Loucy (cell line): ENCODE results near the gene CFAP73.

Source experiments
- H2AFZ ChIP-seq: fragments of 200-600 bp; sonication (generic); 2 replicates; pipeline ENCODE4 v1.6.0; 2016; ENCODE audit warnings: antibody characterized with exemption, mild to moderate bottlenecking, low read length, moderate library complexity
- H3F3A ChIP-seq: fragments of 200-600 bp; 2 replicates; pipeline ENCODE4 v1.6.0; 2016; ENCODE audit warnings: antibody characterized with exemption, low read depth, mild to moderate bottlenecking
- H3K27me3 ChIP-seq: fragments of 200-600 bp; sonication (generic); 2 replicates; pipeline ENCODE4 v1.6.1; 2014; ENCODE audit warnings: low read length, mild to moderate bottlenecking; ENCODE audit not compliant: insufficient read depth, poor library complexity, severe bottlenecking
- H3K36me3 ChIP-seq: fragments of 200-600 bp; sonication (generic); 2 replicates; pipeline ENCODE4 v1.6.1; 2016; ENCODE audit warnings: low read length; ENCODE audit not compliant: insufficient read depth
- H3K4me1 ChIP-seq: fragments of 200-600 bp; sonication (generic); 2 replicates; pipeline ENCODE4 v1.5.1; 2014; ENCODE audit warnings: low read length, mild to moderate bottlenecking; ENCODE audit not compliant: insufficient read depth, poor library complexity, severe bottlenecking
- H3K4me2 ChIP-seq: fragments of 200-600 bp; sonication (generic); 2 replicates; pipeline ENCODE4 v1.6.0; 2014; ENCODE audit warnings: antibody characterized with exemption, low read length, low read depth, mild to moderate bottlenecking; ENCODE audit not compliant: poor library complexity, severe bottlenecking
- H3K4me3 ChIP-seq: fragments of 200-600 bp; sonication (generic); 2 replicates; pipeline ENCODE4 v1.5.1; 2014; ENCODE audit warnings: low read length, mild to moderate bottlenecking, mixed read lengths; ENCODE audit not compliant: poor library complexity, severe bottlenecking
- H3K79me2 ChIP-seq: fragments of 200-600 bp; sonication (generic); 2 replicates; pipeline ENCODE4 v1.6.1; 2014; ENCODE audit warnings: low read length; ENCODE audit not compliant: insufficient read depth
- H3K9ac ChIP-seq: fragments of 200-600 bp; sonication (generic); 2 replicates; pipeline ENCODE4 v1.6.0; 2014; ENCODE audit warnings: mild to moderate bottlenecking, low read depth, low read length, moderate library complexity; ENCODE audit not compliant: poor library complexity, severe bottlenecking
- H3K9me2 ChIP-seq: fragments of 200-600 bp; sonication (generic); replicated peaks from 2 replicates; pipeline ENCODE4 v1.6.1; 2016; ENCODE audit warnings: low read depth, low read length, mixed read lengths
- H3K9me3 ChIP-seq: fragments of 200-600 bp; sonication (generic); 2 replicates; pipeline ENCODE4 v1.6.1; 2014; ENCODE audit warnings: mild to moderate bottlenecking, antibody characterized with exemption, low read length, low read depth; ENCODE audit not compliant: insufficient read depth
- H4K20me1 ChIP-seq: fragments of 200-600 bp; sonication (generic); 2 replicates; pipeline ENCODE4 v1.6.0; 2014; ENCODE audit warnings: antibody characterized with exemption, low read length, mild to moderate bottlenecking; ENCODE audit not compliant: insufficient read depth, poor library complexity, severe bottlenecking
- EZH2phosphoT487 ChIP-seq: fragments of 200-600 bp; IDR thresholded peaks from 2 replicates; pipeline ENCODE4 v1.6.1; 2018; ENCODE audit warnings: antibody characterized with exemption, mild to moderate bottlenecking, moderate library complexity, borderline replicate concordance
- TF ChIP-seq, protein P1 (sequence below): fragments of 200-600 bp; sonication (generic); conservative IDR thresholded peaks from 2 replicates; pipeline ENCODE4 v1.5.1; 2014; ENCODE audit warnings: mild to moderate bottlenecking, antibody characterized with exemption, low read length

Gene CFAP73

DNA sequence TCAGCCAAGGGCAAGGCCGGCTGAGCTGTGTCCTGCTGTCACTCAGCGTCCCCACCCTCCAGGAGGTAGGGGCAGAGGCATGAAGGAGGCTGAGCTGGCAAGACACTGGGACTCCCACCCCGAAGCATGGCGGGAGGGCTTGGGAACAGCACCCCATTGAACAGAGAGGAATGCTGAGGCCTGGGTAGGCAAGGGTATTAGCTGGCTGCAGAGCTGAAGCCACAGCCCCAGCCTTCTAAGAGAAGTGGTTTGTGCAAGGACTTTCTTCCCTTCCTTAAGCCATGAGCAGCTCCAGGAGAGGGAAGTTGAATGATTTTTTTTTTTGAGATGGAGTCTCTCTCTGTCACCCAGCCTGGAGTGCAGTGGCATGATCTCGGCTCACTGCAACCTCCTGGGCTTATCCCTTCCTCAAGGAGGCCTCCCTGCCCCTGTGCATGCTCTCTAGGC lies 6.6 kb upstream of the CFAP73 start:
- no peaks in the 10 kb centered on the region for H3K79me2 ChIP-seq
- H3K4me3 ChIP-seq = no peak overlapping the region
- TF ChIP-seq, protein P1, sequence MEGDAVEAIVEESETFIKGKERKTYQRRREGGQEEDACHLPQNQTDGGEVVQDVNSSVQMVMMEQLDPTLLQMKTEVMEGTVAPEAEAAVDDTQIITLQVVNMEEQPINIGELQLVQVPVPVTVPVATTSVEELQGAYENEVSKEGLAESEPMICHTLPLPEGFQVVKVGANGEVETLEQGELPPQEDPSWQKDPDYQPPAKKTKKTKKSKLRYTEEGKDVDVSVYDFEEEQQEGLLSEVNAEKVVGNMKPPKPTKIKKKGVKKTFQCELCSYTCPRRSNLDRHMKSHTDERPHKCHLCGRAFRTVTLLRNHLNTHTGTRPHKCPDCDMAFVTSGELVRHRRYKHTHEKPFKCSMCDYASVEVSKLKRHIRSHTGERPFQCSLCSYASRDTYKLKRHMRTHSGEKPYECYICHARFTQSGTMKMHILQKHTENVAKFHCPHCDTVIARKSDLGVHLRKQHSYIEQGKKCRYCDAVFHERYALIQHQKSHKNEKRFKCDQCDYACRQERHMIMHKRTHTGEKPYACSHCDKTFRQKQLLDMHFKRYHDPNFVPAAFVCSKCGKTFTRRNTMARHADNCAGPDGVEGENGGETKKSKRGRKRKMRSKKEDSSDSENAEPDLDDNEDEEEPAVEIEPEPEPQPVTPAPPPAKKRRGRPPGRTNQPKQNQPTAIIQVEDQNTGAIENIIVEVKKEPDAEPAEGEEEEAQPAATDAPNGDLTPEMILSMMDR = no peak
- no peak for TF ChIP-seq EZH2phosphoT487
- no peaks in the 10 kb centered on the region for H3F3A ChIP-seq
- H3K9me2 ChIP-seq = no peaks in the 10 kb centered on the region
- no peaks in the 10 kb centered on the region for H3K36me3 ChIP-seq
- H2AFZ ChIP-seq = no peak overlapping the region
- no peaks in the 10 kb centered on the region for H3K27me3 ChIP-seq
- no peak overlapping the region for H3K9ac ChIP-seq
- H3K4me2 ChIP-seq = no peak overlapping the region
- no peaks in the 10 kb centered on the region for H3K9me3 ChIP-seq
- no peaks in the 10 kb centered on the region for H4K20me1 ChIP-seq
- no peaks in the 10 kb centered on the region for H3K4me1 ChIP-seq

DNA sequence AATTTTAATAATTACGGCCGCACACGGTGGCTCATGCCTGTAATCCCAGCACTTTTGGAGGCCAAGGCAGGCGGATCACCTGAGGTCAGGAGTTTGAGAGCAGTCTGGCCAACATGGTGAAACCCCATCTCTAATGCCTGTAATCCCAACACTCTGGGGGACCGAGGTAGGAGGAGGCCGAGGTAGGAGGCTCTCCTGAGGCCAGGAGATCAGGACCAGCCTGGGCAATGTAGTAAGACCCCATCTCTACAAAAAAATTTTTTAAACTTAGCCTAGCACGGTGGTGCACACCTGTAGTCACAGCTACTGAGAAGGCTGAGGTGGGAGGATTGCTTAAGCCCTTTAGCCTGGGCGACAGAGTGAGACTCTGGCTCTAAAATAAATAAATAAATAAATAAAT lies 5.6 kb upstream of the CFAP73 start:
- H3K27me3 ChIP-seq = no peaks in the 10 kb centered on the region
- no peaks in the 10 kb centered on the region for H3K36me3 ChIP-seq
- H4K20me1 ChIP-seq = no peaks in the 10 kb centered on the region
- H3K4me1 ChIP-seq = no peaks in the 10 kb centered on the region
- no peak overlapping the region for H3K4me2 ChIP-seq
- no peaks in the 10 kb centered on the region for H3F3A ChIP-seq
- no peak for TF ChIP-seq EZH2phosphoT487
- no peaks in the 10 kb centered on the region for H3K9me3 ChIP-seq
- H3K9ac ChIP-seq = no peak overlapping the region
- H3K9me2 ChIP-seq = no peaks in the 10 kb centered on the region
- no peaks in the 10 kb centered on the region for H3K79me2 ChIP-seq
- H3K4me3 ChIP-seq = no peak overlapping the region
- no peak overlapping the region for H2AFZ ChIP-seq

DNA sequence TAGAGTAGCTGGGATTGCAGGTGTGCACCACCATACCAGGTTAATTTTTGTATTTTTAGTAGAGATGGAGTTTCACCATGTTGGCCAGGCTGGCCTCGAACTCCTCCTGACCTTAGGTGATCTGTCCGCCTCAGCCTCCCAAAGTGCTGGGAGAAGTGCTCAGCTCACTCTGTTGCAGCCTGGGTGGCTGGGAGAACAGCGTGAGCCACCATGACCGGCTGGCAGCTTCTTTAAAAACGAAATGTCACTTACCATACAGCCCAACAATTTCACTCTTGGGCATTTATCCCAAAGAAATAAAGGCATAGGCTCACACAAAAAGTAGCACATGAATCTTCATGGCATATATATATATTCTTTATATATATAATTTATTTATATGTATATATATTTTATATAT lies 4.7 kb upstream of the CFAP73 start:
- no peaks in the 10 kb centered on the region for H3K27me3 ChIP-seq
- no peaks in the 10 kb centered on the region for H3K79me2 ChIP-seq
- no peak overlapping the region for H3K4me2 ChIP-seq
- no peaks in the 10 kb centered on the region for H3K9me3 ChIP-seq
- no peaks in the 10 kb centered on the region for H3K36me3 ChIP-seq
- no peaks in the 10 kb centered on the region for H3K9me2 ChIP-seq
- no peak overlapping the region for H3K4me3 ChIP-seq
- H3F3A ChIP-seq = no peaks in the 10 kb centered on the region
- H3K9ac ChIP-seq = no peak overlapping the region
- no peaks in the 10 kb centered on the region for H4K20me1 ChIP-seq
- TF ChIP-seq, protein P1 = no peak
- H2AFZ ChIP-seq = no peak overlapping the region
- H3K4me1 ChIP-seq = no peaks in the 10 kb centered on the region

DNA sequence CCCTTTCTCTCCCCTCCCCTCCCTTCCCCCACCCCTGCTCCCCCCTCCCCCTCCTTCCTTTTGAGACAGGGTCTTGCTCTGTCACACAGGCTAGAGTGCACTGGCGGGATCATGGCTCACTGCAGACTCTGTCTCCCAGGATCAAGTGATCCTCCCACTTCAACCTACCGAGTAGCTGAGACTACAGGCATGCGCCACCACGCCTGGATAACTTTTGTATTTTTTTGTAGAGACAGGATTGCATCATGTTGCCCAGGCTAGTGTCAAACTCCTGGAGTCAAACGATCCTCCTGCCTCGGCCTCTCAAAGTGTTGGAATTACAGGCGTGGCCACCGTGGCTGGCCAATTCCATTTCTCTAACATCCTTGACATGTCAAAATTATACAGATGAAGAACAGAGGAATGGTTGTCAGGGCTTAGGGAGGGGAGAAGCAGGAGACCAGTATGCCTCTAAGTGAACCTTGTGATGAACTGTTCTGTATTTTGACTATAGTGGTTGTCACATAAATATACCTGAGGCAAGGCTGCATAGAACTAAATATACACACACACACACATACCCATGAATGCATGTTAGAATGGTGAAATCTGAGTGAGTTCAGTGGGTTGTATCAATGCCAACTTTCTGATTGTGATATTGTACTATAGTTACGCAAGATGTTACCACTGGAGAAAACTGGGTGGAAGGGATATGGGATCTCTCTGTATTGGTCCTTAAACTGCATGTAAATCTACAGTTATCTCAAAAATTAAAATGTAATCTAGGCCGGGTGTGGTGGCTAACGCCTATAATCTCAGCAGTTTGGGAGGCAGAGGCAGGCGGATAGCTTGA lies 3.6 kb upstream of the CFAP73 start:
- Histone ChIP-seq H3K4me3 (no peak overlapping the region), H3K9ac (no peak overlapping the region), H2AFZ (no peak overlapping the region), H3K4me2 (no peak overlapping the region), H3K36me3 (no peaks in the 10 kb centered on the region), H3K9me3 (no peaks in the 10 kb centered on the region), H3F3A (no peaks in the 10 kb centered on the region), H3K9me2 (no peaks in the 10 kb centered on the region), H3K27me3 (no peaks in the 10 kb centered on the region), H3K79me2 (no peaks in the 10 kb centered on the region), H4K20me1 (no peaks in the 10 kb centered on the region), H3K4me1 (no peaks in the 10 kb centered on the region)
- no peak for TF ChIP-seq EZH2phosphoT487
- TF ChIP-seq, protein P1 = no peak
